Measurements from ENCODE around the gene BCL2L14. TPM values are rescaled to one million over a fixed set of nuclear protein-coding genes. Genes with fewer than 3 reads are reported as not detected.

The BCL2L14 gene
- not detected for total RNA-seq
- long read RNA-seq, partial matches to known transcripts: 0 of 10 reads
- long read RNA-seq, other reads (novel, unspliced or antisense): 10 of 10 reads

GRCh38 chr12:12070674-12071656 is at the start of gene BCL2L14:
BCL2L14 (plus strand) TSS chr12:12070939; CDS start chr12:12079306, 8,367 bp downstream.
- DNase-seq (ENCODE audit: low spot score): no peak

DNA sequence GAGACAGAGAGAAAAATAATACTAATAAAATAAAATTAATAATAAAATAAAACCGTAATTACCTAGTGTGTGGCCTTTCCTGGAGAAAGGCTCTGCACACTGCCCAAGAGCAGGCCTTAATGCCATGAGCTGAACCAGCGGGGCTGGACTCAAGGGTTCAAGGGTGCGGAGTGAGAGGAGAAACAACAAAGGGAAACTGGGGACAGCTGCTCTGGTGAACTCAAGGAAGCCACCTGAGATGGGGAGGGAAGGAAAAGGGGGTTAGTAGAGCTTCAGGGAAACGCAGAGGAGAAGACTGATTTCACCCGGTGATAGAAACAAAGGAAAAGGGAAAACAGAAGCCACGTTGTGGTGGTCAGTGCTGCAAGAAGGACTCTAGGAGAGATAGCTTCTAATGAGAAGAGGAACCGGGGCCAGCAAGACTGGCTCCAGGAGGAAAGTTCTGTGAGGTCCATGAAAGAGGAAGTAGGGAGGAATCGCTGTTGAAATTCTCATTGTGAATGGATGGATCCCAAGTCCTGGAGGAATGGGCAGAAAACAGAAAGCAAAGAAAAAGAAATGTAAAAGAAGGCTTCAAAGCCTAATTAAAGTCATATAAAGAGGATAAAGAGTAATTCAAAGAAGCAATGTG is 48.3 kb upstream of the BCL2L14 start:
- DNase-seq (ENCODE audit: low spot score): no peak

DNA sequence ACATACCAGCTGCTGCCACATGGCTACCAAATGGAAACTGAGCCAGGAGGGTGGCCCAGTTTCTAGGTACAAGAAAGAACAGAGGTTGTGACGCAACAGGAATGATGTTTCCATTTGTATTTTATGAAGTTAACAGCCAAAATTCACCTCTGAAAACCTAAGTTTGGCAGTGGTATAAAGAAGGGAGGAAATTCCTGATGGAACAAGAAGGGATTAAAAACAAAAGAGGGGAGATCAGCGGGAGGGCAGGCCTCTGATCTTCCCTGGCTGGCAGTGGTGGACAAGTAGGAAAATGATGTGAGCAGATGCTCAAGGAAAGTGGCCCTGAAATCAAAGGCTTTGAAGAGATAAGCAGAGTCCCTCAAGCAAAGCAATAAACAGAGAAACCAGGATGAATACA is 47.3 kb upstream of the BCL2L14 start:
- no peak for DNase-seq (ENCODE audit: low spot score)

DNA sequence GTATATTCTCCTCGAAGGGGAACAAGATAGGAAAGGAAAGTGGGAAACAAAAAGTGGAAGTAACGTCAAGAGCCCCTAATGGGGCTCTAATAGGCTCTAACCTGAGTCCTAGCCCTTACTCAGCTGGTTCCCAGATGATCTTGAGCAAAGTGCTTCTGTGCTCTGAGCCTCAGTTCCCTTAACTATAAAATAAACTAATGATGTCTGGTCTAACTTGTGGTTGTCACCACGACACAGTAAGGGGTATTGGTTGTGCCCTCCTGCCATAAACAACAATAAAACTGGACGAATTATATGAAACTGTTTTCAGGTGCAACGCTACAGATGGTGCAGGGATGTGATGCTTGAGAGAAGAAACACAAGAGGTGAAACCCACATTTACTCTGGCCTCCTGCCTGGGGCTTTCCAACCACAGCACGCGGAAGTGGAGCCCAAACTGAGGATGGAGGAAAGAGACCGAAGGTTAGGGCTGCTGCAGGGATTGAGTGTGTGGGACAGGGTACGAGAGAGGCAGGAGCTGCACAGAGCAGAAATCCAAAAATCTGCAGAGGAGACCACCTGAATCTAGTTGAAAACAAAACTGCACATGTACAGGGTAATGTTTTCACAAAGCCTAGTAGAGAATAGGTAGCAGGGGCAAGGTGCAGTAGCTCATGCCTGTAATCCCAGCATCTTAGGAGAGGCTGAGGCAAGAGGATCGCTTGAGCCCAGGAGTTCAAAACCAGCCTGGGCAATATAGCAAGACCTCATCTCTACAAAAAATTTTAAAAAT is 45.6 kb upstream of the BCL2L14 start:
- no peak for DNase-seq (ENCODE audit: low spot score)

GRCh38 chr12:12025799-12026386 is 44.8 kb upstream of the BCL2L14 start:
- no peak for DNase-seq (ENCODE audit: low spot score)

GRCh38 chr12:12028668-12029402 is 41.9 kb upstream of the BCL2L14 start:
- no peak for DNase-seq (ENCODE audit: low spot score)

DNA sequence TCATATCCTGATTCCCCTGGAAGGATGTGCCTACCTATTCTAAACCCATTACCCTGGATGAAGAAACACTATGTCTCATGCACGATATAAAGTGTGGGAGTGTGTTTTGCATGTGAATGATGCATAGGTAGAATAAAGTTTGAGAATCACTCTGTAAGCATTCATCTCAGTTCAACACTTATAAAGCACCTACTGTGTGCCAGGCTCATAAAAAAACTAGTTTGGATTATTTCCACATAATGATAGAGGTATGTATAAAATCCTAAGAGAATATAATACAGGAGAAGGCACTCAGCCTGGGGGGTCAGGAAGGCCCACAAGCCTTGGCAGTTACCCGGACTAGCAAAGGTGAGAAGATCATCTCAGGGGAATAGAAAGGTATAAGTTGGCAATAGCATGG is 41.1 kb upstream of the BCL2L14 start:
- no peak for DNase-seq (ENCODE audit: low spot score)

GRCh38 chr12:12032260-12032791 is 38.4 kb upstream of the BCL2L14 start:
- DNase-seq (ENCODE audit: low spot score): no peak

DNA sequence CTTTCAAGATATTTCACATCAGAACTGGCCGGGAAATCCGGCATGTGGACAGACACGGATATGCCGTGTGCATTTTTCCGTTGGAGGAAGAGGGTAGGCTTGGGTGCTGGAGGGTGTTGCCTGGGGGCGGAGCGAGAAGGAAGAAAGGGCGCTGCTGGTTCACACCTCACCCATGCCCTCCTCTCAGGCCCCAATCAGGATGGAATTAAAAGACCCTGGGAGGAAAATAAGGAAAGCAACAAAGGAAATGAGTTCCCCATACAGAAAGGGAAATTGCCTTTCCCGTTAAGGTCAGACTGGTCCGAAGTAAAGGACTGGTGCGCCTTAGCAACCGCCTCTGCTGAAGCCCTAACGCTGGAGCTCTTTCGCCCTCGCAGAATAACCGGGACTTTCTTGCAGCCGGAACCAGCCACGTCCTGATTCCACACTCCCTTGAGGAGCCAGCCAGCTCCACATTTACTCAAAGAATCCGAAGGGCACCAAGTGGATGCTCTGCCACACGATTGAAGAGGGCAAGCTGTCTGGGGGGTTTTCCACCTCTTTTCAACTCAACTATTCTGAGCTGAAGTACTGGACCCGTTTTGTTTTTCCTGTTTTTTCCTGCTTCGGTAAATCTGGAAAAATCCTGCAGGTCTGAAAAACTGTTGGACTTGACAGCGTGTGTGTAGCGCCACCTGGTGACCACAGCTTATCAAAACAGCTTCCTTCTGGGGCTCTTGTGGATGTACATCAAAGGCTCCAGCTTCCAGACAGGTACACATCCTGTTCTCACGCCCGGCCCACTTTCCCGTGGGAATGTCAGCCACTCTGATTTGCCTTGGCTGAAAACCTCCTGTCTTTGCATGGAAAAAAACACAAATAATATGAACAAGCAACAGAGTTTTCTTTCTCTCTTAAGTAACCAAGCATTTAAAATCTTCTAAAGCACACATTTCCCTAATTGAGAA is 37.6 kb upstream of the BCL2L14 start:
- no peak for DNase-seq (ENCODE audit: low spot score)

- no peak for DNase-seq (ENCODE audit: low spot score)
Observed at GRCh38 chr12:12033824-12034223, 36.9 kb upstream of the BCL2L14 start.

DNA sequence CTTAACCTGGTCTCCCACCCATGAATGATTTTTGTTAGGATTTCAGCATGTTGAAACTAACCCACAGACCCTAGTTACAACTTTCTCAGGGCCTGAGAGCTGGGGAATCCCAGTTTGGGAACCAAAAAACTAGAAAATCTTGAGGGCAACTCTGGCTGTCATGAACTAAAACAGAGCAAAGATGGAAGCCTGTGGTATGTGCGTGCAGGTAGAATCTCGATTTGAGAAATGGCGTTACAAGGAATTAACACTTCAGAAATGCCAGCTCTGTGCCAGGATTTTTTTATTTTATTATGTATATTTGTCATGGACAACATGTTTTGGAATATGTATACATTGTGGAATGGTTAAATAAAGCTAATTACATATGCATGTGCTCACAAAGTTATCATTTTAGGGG is 36.4 kb upstream of the BCL2L14 start:
- DNase-seq (ENCODE audit: low spot score): no peak

GRCh38 chr12:12035229-12035628 is 35.5 kb upstream of the BCL2L14 start:
- DNase-seq (ENCODE audit: low spot score): no peak

DNA sequence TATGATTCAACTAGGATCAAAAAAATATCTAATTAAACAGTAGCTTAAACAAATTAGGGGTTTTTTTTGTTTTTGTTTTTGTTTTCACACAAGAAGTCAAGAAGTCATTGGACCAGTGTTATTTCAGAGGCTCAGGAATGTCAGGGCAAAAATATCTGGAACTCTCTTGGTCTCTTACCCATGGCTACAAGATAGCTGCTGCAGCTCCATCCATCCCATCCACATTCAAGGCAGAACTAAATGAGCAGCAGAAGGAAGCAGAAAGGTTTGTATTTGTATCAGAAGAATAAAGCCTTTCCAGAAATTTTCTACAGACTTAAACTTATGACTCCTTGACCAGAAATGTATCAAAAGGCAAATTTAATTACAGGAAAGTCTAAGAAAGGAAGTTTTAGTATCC is 33.8 kb upstream of the BCL2L14 start:
- DNase-seq (ENCODE audit: low spot score): no peak

GRCh38 chr12:12039897-12040296 is 30.8 kb upstream of the BCL2L14 start:
- DNase-seq (ENCODE audit: low spot score): no peak

- DNase-seq (ENCODE audit: low spot score): no peak
Observed at GRCh38 chr12:12046401-12046800, 24.3 kb upstream of the BCL2L14 start.

- DNase-seq (ENCODE audit: low spot score): no peak
Observed at GRCh38 chr12:12047682-12048081, 23.1 kb upstream of the BCL2L14 start.

DNA sequence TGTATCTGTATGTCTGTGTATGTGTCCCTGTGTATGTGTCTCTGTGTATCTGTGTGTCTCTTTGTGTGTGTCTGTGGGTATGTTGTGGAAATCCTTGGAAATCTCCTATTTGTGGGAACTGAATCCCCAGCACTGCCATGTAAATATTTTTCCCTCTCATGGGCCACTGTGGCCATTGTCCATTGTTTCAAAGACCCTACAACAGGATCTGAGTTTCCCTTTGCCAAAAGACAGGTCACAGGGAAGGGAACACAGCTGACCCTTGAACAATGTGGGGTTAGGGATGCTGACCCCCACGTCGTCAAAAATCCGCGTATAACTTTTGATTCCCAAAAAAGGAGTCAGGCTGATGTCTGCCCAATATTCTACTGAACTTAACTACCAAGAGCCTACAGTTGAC is 22.5 kb upstream of the BCL2L14 start:
- no peak for DNase-seq (ENCODE audit: low spot score)

GRCh38 chr12:12048714-12049113 is 22.0 kb upstream of the BCL2L14 start:
- no peak for DNase-seq (ENCODE audit: low spot score)

- DNase-seq (ENCODE audit: low spot score): no peak
Observed at GRCh38 chr12:12051668-12052067, 19.1 kb upstream of the BCL2L14 start.
